GM12864 (cell line): ENCODE measurements around the gene CLVS2.

ENCODE experiments used
- DNase-seq: peaks from one replicate; pipeline ENCODE4 v3.0.0-alpha.2; 2011; ENCODE audit warnings: low read depth
- H3K4me3 ChIP-seq: 2 replicates; pipeline ENCODE4 v1.5.1; 2011; ENCODE audit warnings: mild to moderate bottlenecking, low read depth, low read length, control low read depth
- CTCF ChIP-seq: IDR thresholded peaks from 2 replicates; pipeline ENCODE4 v1.5.1; 2011; ENCODE audit warnings: low read depth, mild to moderate bottlenecking, moderate library complexity, low read length, control low read depth, inconsistent platforms; ENCODE audit errors: missing control alignments

Gene CLVS2

GRCh38 chr6:123017104-123017682, 21.2 kb downstream of the CLVS2 start:
- no peak for TF ChIP-seq CTCF
- DNase-seq: no peak
- H3K4me3 ChIP-seq: no peak overlapping the region

- DNase-seq: no peak
- H3K4me3 ChIP-seq: no peak overlapping the region
- no peak for TF ChIP-seq CTCF
These were observed 26.9 kb downstream of the CLVS2 start for GRCh38 chr6:123022975-123023374.

GRCh38 chr6:123024976-123025375, 28.9 kb downstream of the CLVS2 start:
- DNase-seq: no peak
- no peak overlapping the region for H3K4me3 ChIP-seq
- no peak for TF ChIP-seq CTCF

- TF ChIP-seq CTCF: no peak
- DNase-seq: no peak
- H3K4me3 ChIP-seq: no peak overlapping the region
These were observed 31.4 kb downstream of the CLVS2 start for GRCh38 chr6:123027408-123027807.

- no peak for DNase-seq
- no peak overlapping the region for H3K4me3 ChIP-seq
- no peak for TF ChIP-seq CTCF
These were observed 32.2 kb downstream of the CLVS2 start for GRCh38 chr6:123028263-123028662.

- TF ChIP-seq CTCF: no peak
- no peak for DNase-seq
- H3K4me3 ChIP-seq: no peak overlapping the region
These were observed 34.2 kb downstream of the CLVS2 start for GRCh38 chr6:123030282-123030681.

GRCh38 chr6:123036648-123037047, 40.6 kb downstream of the CLVS2 start:
- no peak for TF ChIP-seq CTCF
- DNase-seq: no peak
- no peak overlapping the region for H3K4me3 ChIP-seq
